ENCODE measurements around the gene UTP14A. TPM values are rescaled to one million over a fixed set of nuclear protein-coding genes. Genes with fewer than 3 reads are reported as not detected.

The UTP14A gene
- total RNA-seq, 4 donors from 2014 or later, result 11.3 to 14.9 (median 12.2) TPM

GRCh38 chrX:129877401-129877800, 28.6 kb upstream of the UTP14A start:
- H3K4me1 ChIP-seq, result no peaks in the 10 kb centered on the region
- no peaks in the 10 kb centered on the region for H3K36me3 ChIP-seq
- H3K27ac ChIP-seq, result no peak overlapping the region
- WGBS, result 85% methylated on average over 5 of the region's 5 CpGs
- no peak for DNase-seq (ENCODE audit: low spot score in 2 of 2)
- H3K4me3 ChIP-seq, result no peak overlapping the region
- no peaks in the 10 kb centered on the region for H3K9me3 ChIP-seq
- no peak for TF ChIP-seq CTCF (IDR thresholded peaks at IDR 0.05)
- TF ChIP-seq EP300 (IDR thresholded peaks at IDR 0.05), result no peak
- no peak for TF ChIP-seq POLR2A (IDR thresholded peaks at IDR 0.05)
- no peak for TF ChIP-seq POLR2AphosphoS5 (IDR thresholded peaks at IDR 0.05)
- H3K27me3 ChIP-seq, result no peaks in the 10 kb centered on the region

GRCh38 chrX:129900054-129900453, 5.9 kb upstream of the UTP14A start:
- Histone ChIP-seq H3K36me3 (no peaks in the 10 kb centered on the region), H3K27ac (no peak overlapping the region)
- 87% methylated on average over 6 of the region's 6 CpGs for WGBS

GRCh38 chrX:129908636-129909035, 2.7 kb downstream of the UTP14A start:
- H3K27ac ChIP-seq, result no peak overlapping the region
- 91% methylated on average over 2 of the region's 2 CpGs for WGBS
- no peaks in the 10 kb centered on the region for H3K27me3 ChIP-seq
- TF ChIP-seq POLR2AphosphoS5 (IDR thresholded peaks at IDR 0.05) (no peak), EP300 (IDR thresholded peaks at IDR 0.05) (no peak), POLR2A (IDR thresholded peaks at IDR 0.05) (no peak), CTCF (IDR thresholded peaks at IDR 0.05) (no peak)
- DNase-seq (ENCODE audit: low spot score in 2 of 2), result no peak
- peaks cover 27% of the 10 kb centered on the region for H3K36me3 ChIP-seq
- no peak overlapping the region for H3K4me3 ChIP-seq
- no peaks in the 10 kb centered on the region for H3K9me3 ChIP-seq
- peaks cover 9% of the 10 kb centered on the region for H3K4me1 ChIP-seq

More at GRCh38 chrX:129900054-129900453, 5.9 kb upstream of the UTP14A start:
- Histone ChIP-seq H3K4me1 (no peaks in the 10 kb centered on the region), H3K9me3 (no peaks in the 10 kb centered on the region), H3K4me3 (no peak overlapping the region), H3K27me3 (no peaks in the 10 kb centered on the region)
- no peak for TF ChIP-seq CTCF (IDR thresholded peaks at IDR 0.05)
- no peak for TF ChIP-seq EP300 (IDR thresholded peaks at IDR 0.05)
- TF ChIP-seq POLR2AphosphoS5 (IDR thresholded peaks at IDR 0.05), result no peak
- TF ChIP-seq POLR2A (IDR thresholded peaks at IDR 0.05), result no peak
- DNase-seq (ENCODE audit: low spot score in 2 of 2), result no peak

GRCh38 chrX:129925305-129926092, 19.5 kb downstream of the UTP14A start:
- Histone ChIP-seq H3K27me3 (no peaks in the 10 kb centered on the region), H3K9me3 (no peaks in the 10 kb centered on the region), H3K4me1 (no peaks in the 10 kb centered on the region), H3K4me3 (no peak overlapping the region), H3K27ac (no peak overlapping the region), H3K36me3 (peaks cover 27% of the 10 kb centered on the region)
- DNase-seq (ENCODE audit: low spot score in 2 of 2), result peak; percentile 77 to 87
- TF ChIP-seq CTCF (IDR thresholded peaks at IDR 0.05), result peak; percentile 18 to 39
- TF ChIP-seq POLR2A (IDR thresholded peaks at IDR 0.05), result no peak
- no peak for TF ChIP-seq EP300 (IDR thresholded peaks at IDR 0.05)
- no peak for TF ChIP-seq POLR2AphosphoS5 (IDR thresholded peaks at IDR 0.05)
- WGBS, result 35% methylated on average over 15 of the region's 15 CpGs

GRCh38 chrX:129930941-129931410, 25.0 kb downstream of the UTP14A start:
- Histone ChIP-seq H3K36me3 (peaks cover 6% of the 10 kb centered on the region), H3K9me3 (no peaks in the 10 kb centered on the region), H3K4me3 (peak overlapping the region; percentile 57), H3K4me1 (no peaks in the 10 kb centered on the region), H3K27me3 (no peaks in the 10 kb centered on the region), H3K27ac (peak overlapping the region; percentile 56)
- TF ChIP-seq EP300 (IDR thresholded peaks at IDR 0.05) (no peak), POLR2A (IDR thresholded peaks at IDR 0.05) (no peak), POLR2AphosphoS5 (IDR thresholded peaks at IDR 0.05) (no peak)
- WGBS, result 39% methylated on average over 13 of the region's 13 CpGs
- no peak for DNase-seq (ENCODE audit: low spot score in 2 of 2)
